ENCODE results near the gene SYMPK. TPM values are rescaled to one million over a fixed set of nuclear protein-coding genes. Genes with fewer than 3 reads are reported as not detected.

Gene SYMPK
- total RNA-seq, 2 experiments from 2014 or later, result 84.4 to 118 TPM

DNA sequence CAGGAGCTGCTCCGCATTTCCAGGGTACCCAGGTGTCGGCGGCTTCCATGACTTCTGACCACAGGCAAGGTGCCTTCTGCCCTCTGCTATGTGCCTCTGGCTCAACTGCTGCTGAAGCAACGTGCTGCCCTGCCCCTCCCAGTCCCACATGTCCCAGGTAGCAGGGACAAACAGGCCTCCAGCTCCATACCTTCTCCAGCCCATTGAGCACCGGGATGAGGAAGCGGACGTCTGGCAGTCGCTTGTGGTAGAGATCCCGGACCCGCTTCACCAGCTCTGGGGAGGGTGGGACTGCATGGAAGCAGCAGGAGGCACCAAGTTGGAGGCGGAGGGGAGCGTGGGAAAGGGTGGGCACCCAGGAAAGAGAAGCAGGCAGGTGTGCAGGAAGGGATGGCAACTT is 39.8 kb downstream of the SYMPK start:
- DNase-seq (ENCODE audit: low spot score), result no peak
- no peaks in the 10 kb centered on the region for H3K79me2 ChIP-seq (ENCODE audit: insufficient read depth, low read depth, low read length)
- intact Hi-C loops (cut with micrococcal nuclease; ENCODE audit: unreplicated experiment), result no loop called here
- H3K27ac ChIP-seq (ENCODE audit: low read depth, low read length, poor library complexity, severe bottlenecking), result no peak overlapping the region
- BruUV-seq (replicated peaks), result no TSS peak
- H2AFZ ChIP-seq (ENCODE audit: low read length), result no peak overlapping the region
- H3K9me3 ChIP-seq (ENCODE audit: low read length), result no peaks in the 10 kb centered on the region
- no peak overlapping the region for H3K4me2 ChIP-seq (ENCODE audit: low read length)
- H3K36me3 ChIP-seq (ENCODE audit: insufficient read depth, low read length), result peaks cover 82% of the 10 kb centered on the region
- H3K4me1 ChIP-seq (ENCODE audit: insufficient read depth, low read length, poor library complexity, severe bottlenecking), result no peaks in the 10 kb centered on the region
- H3K9me2 ChIP-seq (ENCODE audit: insufficient read depth, low read length), result no peaks in the 10 kb centered on the region
- ChIA-PET CTCF (ENCODE audit: unreplicated experiment) (no interaction called here), POLR2A (no interaction called here)
- H3K4me3 ChIP-seq (ENCODE audit: low read depth, low read length, poor library complexity, severe bottlenecking), result no peak overlapping the region
- H4K20me1 ChIP-seq (ENCODE audit: insufficient read depth, low read length), result no peaks in the 10 kb centered on the region
- TF ChIP-seq, protein P1, sequence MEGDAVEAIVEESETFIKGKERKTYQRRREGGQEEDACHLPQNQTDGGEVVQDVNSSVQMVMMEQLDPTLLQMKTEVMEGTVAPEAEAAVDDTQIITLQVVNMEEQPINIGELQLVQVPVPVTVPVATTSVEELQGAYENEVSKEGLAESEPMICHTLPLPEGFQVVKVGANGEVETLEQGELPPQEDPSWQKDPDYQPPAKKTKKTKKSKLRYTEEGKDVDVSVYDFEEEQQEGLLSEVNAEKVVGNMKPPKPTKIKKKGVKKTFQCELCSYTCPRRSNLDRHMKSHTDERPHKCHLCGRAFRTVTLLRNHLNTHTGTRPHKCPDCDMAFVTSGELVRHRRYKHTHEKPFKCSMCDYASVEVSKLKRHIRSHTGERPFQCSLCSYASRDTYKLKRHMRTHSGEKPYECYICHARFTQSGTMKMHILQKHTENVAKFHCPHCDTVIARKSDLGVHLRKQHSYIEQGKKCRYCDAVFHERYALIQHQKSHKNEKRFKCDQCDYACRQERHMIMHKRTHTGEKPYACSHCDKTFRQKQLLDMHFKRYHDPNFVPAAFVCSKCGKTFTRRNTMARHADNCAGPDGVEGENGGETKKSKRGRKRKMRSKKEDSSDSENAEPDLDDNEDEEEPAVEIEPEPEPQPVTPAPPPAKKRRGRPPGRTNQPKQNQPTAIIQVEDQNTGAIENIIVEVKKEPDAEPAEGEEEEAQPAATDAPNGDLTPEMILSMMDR (conservative IDR thresholded peaks at IDR 0.05; ENCODE audit: low read length), result no peak
- TF ChIP-seq EZH2phosphoT487 (IDR thresholded peaks at IDR 0.05; ENCODE audit: borderline replicate concordance, low read depth, low read length), result no peak

DNA sequence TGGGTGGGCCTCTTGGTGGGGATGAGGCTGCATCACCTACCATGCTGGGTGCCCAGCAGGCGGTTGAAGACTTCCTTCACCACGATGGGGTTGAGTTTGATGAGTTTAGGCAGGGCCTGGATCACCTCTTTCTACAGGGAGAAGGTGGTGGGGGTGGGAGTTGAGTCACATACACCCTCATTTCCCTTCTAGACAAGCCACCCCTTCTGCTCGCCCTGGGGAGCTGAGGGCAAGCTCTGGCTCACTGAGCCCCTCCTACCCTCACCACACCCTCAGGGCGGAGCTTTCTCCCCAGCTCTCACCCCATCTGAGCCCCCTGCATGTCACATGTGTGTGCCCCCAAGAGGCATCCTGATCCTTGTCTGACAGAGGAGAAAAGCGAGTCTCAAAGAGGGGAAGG is 40.2 kb downstream of the SYMPK start:
- BruUV-seq (replicated peaks), result no TSS peak
- ChIA-PET POLR2A (no interaction called here), CTCF (ENCODE audit: unreplicated experiment) (no interaction called here)
- TF ChIP-seq, protein P1 (conservative IDR thresholded peaks at IDR 0.05; ENCODE audit: low read length), result no peak
- no peak for TF ChIP-seq EZH2phosphoT487 (IDR thresholded peaks at IDR 0.05; ENCODE audit: borderline replicate concordance, low read depth, low read length)
- no peak overlapping the region for H3K4me2 ChIP-seq (ENCODE audit: low read length)
- H3K79me2 ChIP-seq (ENCODE audit: insufficient read depth, low read depth, low read length), result no peaks in the 10 kb centered on the region
- no peaks in the 10 kb centered on the region for H3K9me3 ChIP-seq (ENCODE audit: low read length)
- no peak overlapping the region for H3K4me3 ChIP-seq (ENCODE audit: low read depth, low read length, poor library complexity, severe bottlenecking)
- H2AFZ ChIP-seq (ENCODE audit: low read length), result no peak overlapping the region
- no peaks in the 10 kb centered on the region for H4K20me1 ChIP-seq (ENCODE audit: insufficient read depth, low read length)
- DNase-seq (ENCODE audit: low spot score), result no peak
- H3K9me2 ChIP-seq (ENCODE audit: insufficient read depth, low read length), result no peaks in the 10 kb centered on the region
- H3K4me1 ChIP-seq (ENCODE audit: insufficient read depth, low read length, poor library complexity, severe bottlenecking), result no peaks in the 10 kb centered on the region
- no peak overlapping the region for H3K27ac ChIP-seq (ENCODE audit: low read depth, low read length, poor library complexity, severe bottlenecking)
- peaks cover 77% of the 10 kb centered on the region for H3K36me3 ChIP-seq (ENCODE audit: insufficient read depth, low read length)
- intact Hi-C loops (cut with micrococcal nuclease; ENCODE audit: unreplicated experiment), result no loop called here

DNA sequence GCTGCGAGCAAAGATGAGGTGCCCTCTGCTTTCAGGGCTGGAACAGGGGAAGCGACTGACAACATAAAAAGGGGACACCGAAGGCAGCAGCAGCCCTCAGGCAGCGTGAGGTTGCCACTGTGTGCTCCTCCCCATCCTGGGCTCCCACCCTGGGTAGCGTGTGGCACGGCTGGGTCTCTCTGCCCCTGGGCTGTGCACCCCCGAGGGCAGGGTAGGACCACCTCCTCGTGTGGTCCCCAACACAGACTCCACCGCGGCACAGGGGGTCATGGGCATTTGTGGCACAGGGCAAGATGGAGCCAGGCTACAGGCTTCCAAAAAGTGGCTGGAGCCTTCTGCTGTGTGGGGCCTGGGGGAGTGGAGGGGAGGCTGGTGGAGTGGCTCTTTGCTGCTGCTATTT is 41.4 kb downstream of the SYMPK start:
- intact Hi-C loops (cut with micrococcal nuclease; ENCODE audit: unreplicated experiment), result no loop called here
- peaks cover 5% of the 10 kb centered on the region for H3K4me1 ChIP-seq (ENCODE audit: insufficient read depth, low read length, poor library complexity, severe bottlenecking)
- no peaks in the 10 kb centered on the region for H4K20me1 ChIP-seq (ENCODE audit: insufficient read depth, low read length)
- no peak overlapping the region for H2AFZ ChIP-seq (ENCODE audit: low read length)
- no peak for DNase-seq (ENCODE audit: low spot score)
- CTCF ChIA-PET (ENCODE audit: unreplicated experiment), result no interaction called here
- POLR2A ChIA-PET, result no interaction called here
- H3K4me2 ChIP-seq (ENCODE audit: low read length), result no peak overlapping the region
- no peaks in the 10 kb centered on the region for H3K79me2 ChIP-seq (ENCODE audit: insufficient read depth, low read depth, low read length)
- H3K36me3 ChIP-seq (ENCODE audit: insufficient read depth, low read length), result peaks cover 66% of the 10 kb centered on the region
- TF ChIP-seq, protein P1 (conservative IDR thresholded peaks at IDR 0.05; ENCODE audit: low read length), result no peak
- no peak for TF ChIP-seq EZH2phosphoT487 (IDR thresholded peaks at IDR 0.05; ENCODE audit: borderline replicate concordance, low read depth, low read length)
- no peak overlapping the region for H3K4me3 ChIP-seq (ENCODE audit: low read depth, low read length, poor library complexity, severe bottlenecking)
- no peaks in the 10 kb centered on the region for H3K9me2 ChIP-seq (ENCODE audit: insufficient read depth, low read length)
- no peak overlapping the region for H3K27ac ChIP-seq (ENCODE audit: low read depth, low read length, poor library complexity, severe bottlenecking)
- H3K9me3 ChIP-seq (ENCODE audit: low read length), result no peaks in the 10 kb centered on the region
- no TSS peak for BruUV-seq (replicated peaks)

All from OCI-LY7 (cell line).